IPS DF 4.7 (cell line): ENCODE data around the gene GJC2.
"Not testable (repeated sequence)": the region's sequence is repeated elsewhere in the genome, so short reads cannot be mapped to it uniquely, and the experiment has no call there.

Experiments used
- DNase-seq: peaks from one replicate; pipeline ENCODE4 v3.0.0-alpha.2; 2013; ENCODE audit warnings: low spot score; ENCODE audit errors: extremely low read depth

The GJC2 gene

DNA sequence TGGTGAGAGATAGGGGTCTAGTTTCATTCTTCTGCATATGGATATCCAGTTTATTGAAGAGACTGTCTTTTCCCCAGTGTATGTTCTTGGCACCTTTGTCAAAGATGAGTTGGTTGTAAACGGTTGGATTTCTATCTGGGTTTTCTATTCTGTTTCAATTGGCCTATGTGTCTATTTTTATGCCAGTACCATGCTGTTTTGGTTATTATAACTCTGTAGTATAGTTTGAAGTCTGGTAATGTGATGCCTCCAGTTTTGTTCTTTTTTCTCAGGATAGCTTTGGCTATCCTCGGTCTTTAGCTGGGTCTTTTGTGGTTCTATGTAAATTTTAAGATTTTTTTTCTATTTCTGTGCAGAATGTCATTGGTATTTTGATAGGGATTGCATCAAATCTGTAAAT is 38.5 kb downstream of the GJC2 start:
- DNase-seq = not testable (repeated sequence)

DNA sequence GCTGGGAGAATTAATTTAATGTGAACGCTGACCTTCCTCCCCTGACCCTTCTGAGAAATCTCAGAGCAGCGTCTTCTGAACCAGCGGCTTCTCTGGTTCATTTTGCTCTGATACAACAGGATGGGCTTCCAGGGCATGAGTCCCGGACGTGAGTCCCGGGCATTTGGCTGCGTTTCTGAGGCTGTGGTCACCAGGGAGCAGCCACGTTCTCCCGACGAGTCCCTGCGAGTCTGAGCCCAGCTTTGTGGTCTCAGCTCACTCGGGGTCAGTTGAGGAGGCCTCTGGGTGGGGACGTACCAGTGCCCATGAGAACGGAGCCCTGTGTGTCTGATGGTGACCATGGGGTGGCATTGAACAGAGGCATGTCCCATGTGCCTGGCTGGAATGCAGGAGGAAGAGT is 40.5 kb downstream of the GJC2 start:
- no peak for DNase-seq

DNA sequence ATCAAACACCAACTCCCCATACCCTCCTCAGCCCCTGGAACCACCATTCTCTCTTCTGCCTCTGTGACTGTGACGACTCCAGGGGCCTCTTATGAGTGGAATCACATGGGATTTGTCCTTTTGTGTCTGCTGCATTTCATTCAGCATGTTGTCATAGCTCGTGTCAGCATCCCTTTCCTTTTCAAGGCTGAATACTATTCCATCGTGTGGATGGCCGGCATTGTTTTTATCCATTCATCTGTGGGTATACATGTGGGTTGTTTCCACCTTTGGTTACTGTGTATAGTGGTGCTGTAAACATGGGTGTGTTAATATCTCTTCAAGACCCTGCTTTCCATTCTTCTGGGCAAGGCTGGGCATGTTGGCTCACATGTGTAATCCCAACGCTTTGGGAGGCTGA is 41.0 kb downstream of the GJC2 start:
- no peak for DNase-seq

DNA sequence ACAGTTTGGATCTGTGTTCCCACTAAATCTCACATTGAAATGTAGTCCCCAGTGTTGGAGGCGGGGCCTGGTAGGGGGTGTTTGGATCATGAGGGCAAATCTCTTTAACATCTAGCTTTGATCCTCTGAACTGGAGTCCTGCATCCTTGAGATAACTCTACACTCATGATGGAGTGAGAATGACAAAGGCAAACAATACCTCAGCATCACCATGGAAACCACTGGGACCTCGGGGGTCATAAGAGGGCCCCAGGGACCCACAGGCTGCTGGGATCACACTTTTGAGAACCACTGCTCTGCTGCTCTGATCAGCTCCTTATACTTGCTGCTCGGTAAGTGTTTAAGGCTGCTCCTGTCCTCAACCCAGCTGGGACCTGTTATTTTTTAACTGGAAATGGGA is 44.7 kb downstream of the GJC2 start:
- DNase-seq = no peak

DNA sequence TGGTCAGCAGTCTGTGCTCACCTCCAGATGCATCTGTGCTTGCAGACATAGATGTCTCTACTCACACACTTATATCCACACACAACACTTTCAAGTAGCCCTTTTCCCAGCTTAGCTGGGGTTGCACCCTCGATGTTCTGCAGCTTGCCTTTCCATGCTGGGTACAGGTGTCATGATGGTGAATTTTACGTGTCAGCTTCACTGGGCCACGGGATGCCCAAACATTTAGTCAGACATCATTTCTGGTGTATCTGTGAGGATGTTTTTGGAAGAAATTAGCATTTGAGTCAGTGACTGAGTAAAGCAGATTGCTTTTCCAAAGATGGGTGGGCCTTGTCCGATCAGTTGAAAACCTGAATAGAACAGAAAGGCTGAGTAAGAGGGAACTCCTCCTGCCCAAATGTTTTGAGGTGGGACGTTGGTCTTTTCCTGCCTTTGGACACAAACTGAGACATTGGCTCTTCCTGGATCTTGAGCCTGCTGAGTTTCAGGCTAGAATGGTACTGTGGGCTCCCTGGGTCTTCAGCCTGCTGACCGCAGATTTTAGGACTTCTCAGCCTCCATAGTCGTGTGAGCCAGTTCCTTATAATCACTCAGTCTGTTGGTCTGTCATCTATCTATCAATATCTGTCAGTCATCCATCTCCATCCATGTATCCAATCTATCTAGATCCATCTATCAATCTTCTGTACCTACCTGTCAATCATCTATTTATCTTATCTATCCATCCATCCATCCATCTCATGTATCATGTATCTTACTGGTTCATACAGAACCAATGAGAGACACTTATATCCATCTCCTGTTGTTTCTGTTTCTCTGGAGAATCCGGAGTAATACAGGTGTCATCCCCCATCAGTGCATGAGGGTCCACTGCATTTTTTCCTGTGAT is 45.4 kb downstream of the GJC2 start:
- no peak for DNase-seq

GRCh38 chr1:228197555-228198147 is 47.9 kb downstream of the GJC2 start:
- no peak for DNase-seq

- no peak for DNase-seq
Observed at GRCh38 chr1:228198977-228199590, 49.4 kb downstream of the GJC2 start.

DNA sequence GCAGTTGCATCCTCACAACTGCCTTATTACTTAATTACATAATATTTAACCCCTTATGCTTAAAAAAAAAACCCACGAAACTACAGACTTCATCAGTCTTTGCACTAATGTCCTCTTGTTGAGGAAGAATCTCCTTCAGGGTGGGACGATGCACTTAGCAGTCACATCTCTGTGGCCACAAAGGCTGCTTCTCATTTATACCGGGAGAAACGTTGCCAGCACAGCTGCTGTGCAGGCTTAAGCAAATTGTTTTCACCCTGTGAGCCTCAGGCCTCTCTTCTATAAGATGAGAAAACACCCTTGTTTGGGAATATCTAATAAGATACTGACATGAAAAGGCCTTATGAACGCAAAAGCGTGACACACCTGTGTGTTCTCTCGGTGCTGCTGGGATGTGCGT is 55.2 kb downstream of the GJC2 start:
- no peak for DNase-seq

GRCh38 chr1:228205526-228206436 is 56.1 kb downstream of the GJC2 start:
- no peak for DNase-seq

DNA sequence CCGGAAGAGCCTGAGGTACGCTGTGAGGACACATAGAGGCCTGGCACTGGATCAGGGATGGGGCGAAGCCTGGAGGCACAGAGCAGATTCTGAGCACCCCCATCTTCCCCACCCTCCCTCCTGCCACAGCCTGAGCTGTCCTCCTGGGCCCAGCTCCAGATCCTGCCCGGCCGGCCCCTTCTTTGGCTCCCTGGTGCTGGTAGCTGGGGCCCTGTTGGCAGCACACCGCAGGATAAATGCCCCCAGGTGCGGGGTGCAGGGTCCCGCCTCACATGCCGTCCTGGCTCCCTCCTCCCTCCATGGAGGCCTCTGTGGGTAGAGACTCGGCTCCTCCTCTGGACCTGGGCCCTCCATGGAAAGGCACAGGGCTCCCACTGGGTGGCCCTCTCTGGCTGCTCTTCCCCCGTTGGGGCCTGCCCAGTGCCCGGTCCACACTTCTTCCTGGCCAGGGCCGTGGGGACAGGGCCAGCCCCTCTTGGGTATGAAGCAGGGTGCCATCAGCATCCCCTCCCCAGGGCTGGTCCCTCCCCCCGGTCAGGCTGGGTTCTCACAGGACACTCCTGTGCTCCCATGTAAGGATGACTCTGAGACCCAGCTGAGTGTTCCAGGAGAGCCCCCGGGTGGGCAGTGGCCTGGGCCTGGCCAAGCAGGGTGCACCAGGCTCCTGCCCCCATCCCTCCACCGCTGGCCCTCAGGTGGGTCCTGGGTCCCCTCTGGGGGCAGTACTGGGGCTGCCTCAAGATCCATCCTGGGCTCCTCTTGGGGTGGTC is 57.0 kb downstream of the GJC2 start:
- DNase-seq = no peak

- DNase-seq = no peak
Observed at GRCh38 chr1:228207381-228207810, 57.7 kb downstream of the GJC2 start.

GRCh38 chr1:228207851-228208821 is 58.4 kb downstream of the GJC2 start, which contains the start of gene OBSCN:
TSS of gene OBSCN (plus strand) at chr1:228208044. CDS start at chr1:228211784, 3,740 bp downstream.
- DNase-seq = no peak

GRCh38 chr1:228208831-228209551 is 59.3 kb downstream of the GJC2 start:
- no peak for DNase-seq
